GM18951 (cell line): ENCODE results near the gene PTPRN2.
"Not testable (repeated sequence)": the region's sequence is repeated elsewhere in the genome, so short reads cannot be mapped to it uniquely, and the experiment has no call there.

Source experiments
- POLR2A ChIP-seq: IDR thresholded peaks from 4 replicates; pipeline ENCODE4 v1.6.1; 2011; ENCODE audit warnings: mild to moderate bottlenecking; ENCODE audit not compliant: insufficient read length, insufficient read depth; ENCODE audit errors: extremely low read depth
- in situ Hi-C: fragments of 300-500 bp; cut with MboI; formaldehyde crosslinking; loops from one replicate; pipeline ENCODE4 v1.12.0; 2022; ENCODE audit warnings: low sequenced_read_pairs, mixed read lengths, inconsistent platforms; ENCODE audit not compliant: unreplicated experiment

The PTPRN2 gene

DNA sequence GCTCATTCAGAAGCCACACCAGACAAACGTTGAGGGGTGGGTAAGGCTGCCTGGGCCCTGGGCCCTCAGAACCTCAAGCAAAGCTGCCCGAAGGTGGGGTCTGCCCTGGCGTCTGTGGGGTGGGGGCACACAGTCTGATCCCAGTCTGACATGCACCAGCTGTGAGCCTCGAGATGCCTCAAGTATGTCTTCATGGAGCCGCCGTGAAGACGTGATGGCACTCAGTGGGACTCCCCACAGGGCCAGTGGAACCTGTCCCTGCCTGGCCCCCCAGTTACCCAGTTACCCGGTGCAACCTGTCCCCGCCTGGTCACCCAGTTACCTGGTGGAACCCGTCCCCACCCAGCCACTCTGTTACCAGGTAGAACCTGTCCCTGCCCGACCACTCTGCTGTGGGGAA lies 351.2 kb downstream of the PTPRN2 start:
- in situ Hi-C loops, result no loop called here
- no peak for TF ChIP-seq POLR2A

DNA sequence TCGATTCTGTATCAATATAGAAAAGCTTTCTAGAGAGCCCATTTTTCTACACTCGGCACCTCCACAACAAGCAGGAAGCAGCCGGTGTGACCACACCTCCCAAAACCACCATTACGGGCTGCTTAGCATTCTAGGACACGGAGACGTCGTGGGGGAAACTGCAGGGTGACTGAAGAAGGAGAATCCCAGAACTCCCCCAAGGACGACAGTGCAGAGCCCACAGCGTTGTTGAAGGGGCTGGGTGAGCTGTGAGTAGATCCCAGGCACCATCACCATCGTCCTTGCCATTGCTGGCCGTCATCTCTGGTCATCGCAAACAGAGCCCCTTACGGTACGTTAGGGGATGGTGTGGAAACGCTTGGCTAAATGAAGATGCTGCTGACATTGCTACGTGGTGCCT lies 351.8 kb downstream of the PTPRN2 start:
- TF ChIP-seq POLR2A, result no peak
- in situ Hi-C loops, result no loop called here

DNA sequence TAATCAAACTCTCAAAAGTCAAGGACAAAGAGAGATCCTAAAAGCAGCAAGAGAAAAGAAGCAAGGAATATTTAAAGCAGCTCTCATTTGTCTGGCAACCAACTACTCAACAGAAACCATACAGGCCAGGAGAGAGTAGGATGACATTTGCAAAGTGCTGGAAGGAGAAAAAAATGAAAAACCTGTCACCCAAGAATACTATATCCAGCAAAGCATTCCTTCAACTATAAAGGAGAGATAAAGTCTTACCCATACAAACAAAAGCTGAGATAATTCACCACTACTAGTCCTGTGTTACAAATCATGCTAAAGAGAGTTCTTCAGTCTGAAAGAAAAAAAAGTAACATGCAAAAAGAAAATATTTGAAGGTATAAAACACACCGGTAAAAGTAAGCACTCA lies 357.7 kb downstream of the PTPRN2 start:
- TF ChIP-seq POLR2A, result no peak
- in situ Hi-C loops, result no loop called here

- in situ Hi-C loops, result no loop called here
- TF ChIP-seq POLR2A, result no peak
Measured at GRCh38 chr7:158228986-158229385, 358.6 kb downstream of the PTPRN2 start.

DNA sequence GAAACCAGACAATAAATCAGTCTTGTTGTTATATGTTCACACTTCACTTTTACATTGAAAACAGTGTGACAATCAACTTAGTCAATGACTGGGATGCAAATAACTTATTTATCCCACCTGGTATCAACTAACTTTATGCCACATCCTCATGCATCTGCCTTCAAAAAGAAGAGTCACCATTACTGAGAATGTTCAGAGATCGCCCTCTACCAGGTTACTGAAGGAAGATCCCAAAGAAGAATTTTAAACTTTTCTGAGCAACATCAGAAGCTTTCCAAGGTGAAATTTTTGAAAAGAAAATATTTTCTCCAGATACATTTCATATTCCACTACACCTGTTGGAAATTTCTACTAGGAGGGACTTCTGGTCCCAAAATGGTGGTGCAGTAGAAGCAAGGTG lies 359.5 kb downstream of the PTPRN2 start:
- TF ChIP-seq POLR2A, result no peak
- in situ Hi-C loops, result no loop called here

- no peak for TF ChIP-seq POLR2A
- in situ Hi-C loops, result no loop called here
Measured at GRCh38 chr7:158227258-158227984, 360.2 kb downstream of the PTPRN2 start.

- no peak for TF ChIP-seq POLR2A
- in situ Hi-C loops, result no loop called here
Measured at GRCh38 chr7:158216198-158216597, 371.4 kb downstream of the PTPRN2 start.

GRCh38 chr7:158209435-158209834 lies 378.2 kb downstream of the PTPRN2 start:
- TF ChIP-seq POLR2A, result no peak
- in situ Hi-C loops, result no loop called here

- TF ChIP-seq POLR2A, result no peak
- in situ Hi-C loops, result no loop called here
Measured at GRCh38 chr7:158206341-158206740, 381.3 kb downstream of the PTPRN2 start.

DNA sequence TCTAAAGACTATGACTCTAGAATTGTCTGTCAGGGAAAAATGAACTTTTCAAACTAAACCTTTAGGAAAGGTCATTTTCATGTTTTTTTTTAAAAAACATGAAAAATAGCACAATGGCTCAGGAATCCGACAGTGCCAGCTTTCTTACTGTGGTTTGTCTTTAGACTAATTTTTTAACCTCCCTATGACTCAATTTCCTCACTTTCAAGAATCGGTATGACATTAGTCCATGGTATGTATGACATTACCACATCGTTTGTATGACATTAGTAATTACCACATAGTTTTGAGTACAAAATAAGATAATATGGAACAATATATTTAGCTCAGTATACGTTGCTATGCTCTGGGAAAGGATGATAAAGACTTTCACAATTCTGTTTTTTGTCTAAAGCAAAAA lies 383.2 kb downstream of the PTPRN2 start:
- in situ Hi-C loops, result no loop called here
- TF ChIP-seq POLR2A, result no peak

DNA sequence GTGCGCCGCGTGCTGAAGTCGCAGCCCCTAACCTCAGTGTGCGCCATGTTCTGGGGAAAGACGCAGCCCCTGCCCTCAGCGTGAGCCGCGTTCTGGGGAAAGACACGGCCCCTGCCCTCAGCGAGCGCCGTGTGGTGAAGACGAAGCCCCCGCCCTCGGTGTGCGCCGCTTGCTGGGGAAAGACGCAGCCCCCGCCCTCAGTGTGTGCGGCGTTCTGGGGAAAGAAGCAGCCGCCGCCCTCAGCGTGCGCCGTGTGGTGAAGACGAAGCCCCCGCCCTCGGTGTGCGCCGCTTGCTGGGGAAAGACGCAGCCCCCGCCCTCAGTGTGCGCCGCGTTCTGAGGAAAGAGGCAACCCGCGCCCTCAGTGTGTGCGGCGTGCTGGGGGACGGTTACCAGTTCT lies 383.7 kb downstream of the PTPRN2 start:
- in situ Hi-C loops, result not testable (repeated sequence)

- no peak for TF ChIP-seq POLR2A
- in situ Hi-C loops, result no loop called here
Measured at GRCh38 chr7:158194365-158194900, 393.2 kb downstream of the PTPRN2 start.

DNA sequence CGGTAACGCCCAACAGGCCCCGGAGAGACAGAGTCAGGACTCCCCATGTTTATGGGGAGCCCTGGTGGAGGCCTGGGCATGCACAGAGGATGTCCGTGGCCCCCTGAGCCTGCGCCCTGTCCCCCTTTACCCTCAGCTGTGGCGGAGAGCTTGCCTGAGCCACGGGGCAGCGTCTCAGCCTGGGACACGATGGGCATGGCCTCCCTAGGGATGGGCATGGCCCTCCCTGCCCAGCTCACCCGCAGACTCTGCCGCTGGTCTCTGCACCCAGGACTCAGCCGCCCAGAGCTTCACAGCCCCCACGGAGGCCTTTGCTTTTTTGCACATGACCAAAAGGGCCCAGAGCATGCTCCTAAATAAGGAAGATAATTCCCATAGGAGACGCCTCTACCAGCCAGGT lies 394.2 kb downstream of the PTPRN2 start:
- TF ChIP-seq POLR2A, result no peak
- in situ Hi-C loops, result no loop called here

DNA sequence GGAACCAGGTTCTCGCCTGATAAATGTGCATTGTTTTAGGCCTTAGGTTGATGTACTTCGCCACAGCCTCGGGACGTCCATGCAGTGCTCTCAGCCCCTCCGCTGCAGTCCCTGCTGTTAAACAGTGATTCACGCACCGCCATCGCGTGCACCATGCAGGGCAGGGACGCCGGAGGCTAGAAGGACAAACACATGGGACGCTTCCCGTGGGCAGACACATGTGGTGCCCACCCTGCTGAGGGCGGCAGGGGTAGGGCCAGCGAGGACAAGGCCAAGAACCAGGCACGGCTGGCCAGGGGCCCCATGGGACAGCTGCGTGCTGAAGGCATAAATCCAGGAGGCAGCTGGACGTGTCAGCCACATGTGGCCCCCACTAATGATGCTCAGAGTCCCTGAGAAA lies 394.7 kb downstream of the PTPRN2 start:
- no peak for TF ChIP-seq POLR2A
- in situ Hi-C loops, result no loop called here

DNA sequence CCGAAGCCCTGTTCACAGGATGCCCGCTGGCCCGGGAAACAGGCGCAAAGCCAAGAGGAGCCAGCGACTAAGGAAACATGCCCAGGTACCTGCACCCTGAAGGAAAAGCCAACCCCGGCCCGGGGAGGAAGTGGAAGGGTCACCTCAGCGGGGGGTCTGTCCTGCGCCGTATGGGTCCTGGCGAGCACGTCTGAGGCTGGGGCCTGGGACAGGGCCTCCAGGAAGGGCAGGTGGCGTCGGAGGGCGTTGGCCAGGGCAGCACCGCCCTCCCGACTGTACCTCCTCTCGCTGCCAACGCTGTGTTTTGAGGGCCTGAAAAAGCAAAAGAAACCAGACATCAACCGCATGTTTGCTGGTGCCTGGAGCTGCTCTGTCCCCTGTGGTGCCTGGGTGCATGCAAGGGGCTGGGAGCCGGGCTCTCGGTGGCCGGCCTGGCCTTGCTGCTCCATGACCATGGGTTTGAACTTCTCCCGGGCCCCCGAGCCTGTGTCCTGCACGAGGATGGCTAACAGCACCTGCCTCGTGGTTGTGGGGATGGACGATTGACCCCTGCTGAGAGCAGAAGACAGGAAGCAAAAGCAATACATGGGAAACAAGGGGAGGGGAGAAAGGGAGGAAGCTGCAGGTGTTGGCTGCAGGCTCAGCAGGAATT lies 395.3 kb downstream of the PTPRN2 start:
- in situ Hi-C loops, result no loop called here
- TF ChIP-seq POLR2A, result no peak

DNA sequence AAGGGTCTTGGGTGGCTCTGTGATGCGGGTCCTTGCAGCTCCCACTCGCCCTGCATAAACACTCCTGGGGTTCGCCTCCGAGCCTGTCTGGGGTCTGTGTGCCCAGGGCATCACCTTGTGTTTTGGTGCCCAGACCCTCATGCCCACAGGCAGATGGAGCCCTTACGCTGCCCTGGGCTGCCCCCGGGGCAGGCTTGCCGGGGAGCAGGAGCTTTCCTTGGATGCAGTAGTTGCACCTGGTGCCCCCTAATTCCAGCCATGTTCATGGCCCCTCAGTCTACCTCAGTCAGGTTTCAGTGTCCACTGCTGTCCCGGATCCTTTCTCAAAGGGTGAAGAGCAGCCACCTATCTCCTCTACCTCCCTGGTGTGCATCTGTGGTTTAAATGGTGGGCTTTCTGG lies 396.0 kb downstream of the PTPRN2 start:
- TF ChIP-seq POLR2A, result no peak
- in situ Hi-C loops, result no loop called here
